H1 (cell line): ENCODE data around the gene SVIL. TPM values are rescaled to one million over a fixed set of nuclear protein-coding genes. Genes with fewer than 3 reads are reported as not detected.

Source experiments
- CTCF ChIA-PET: fragments of 300-600 bp; sonication (Branson Sonifier 250); formaldehyde crosslinking; loops from one replicate; lab custom pipeline; 2021; ENCODE audit not compliant: partially characterized antibody; lab: Charles Lee
- POLR2A ChIA-PET: fragments of 300-600 bp; sonication (Branson Sonifier 250); formaldehyde crosslinking; loops from one replicate; lab custom pipeline; 2021; ENCODE audit warnings: inconsistent platforms; ENCODE audit not compliant: partially characterized antibody; lab: Charles Lee
- DNase-seq, 2 experiments: peaks; one replicate each; pipeline versions ENCODE4 v3.0.0 to v3.0.0-alpha.2; 2010 to 2022; ENCODE audit warnings: low spot score in 2 of 2, low read depth in 1 of 2, mixed read lengths in 1 of 2
- FAIRE-seq: peaks from 2 replicates; lab custom pipeline; 2011; peaks lifted over from hg19 to GRCh38; lab: Jason Lieb, UNC
- H2AFZ ChIP-seq: 2 replicates; pipeline ENCODE4 v1.8.1; 2012; ENCODE audit warnings: low read length, inconsistent platforms
- H2AK5ac ChIP-seq: 2 replicates; pipeline ENCODE4 v1.6.1; 2013; ENCODE audit warnings: low read depth, low read length
- H2BK120ac ChIP-seq: replicated peaks from 2 replicates; pipeline ENCODE3; 2013; ENCODE audit warnings: low read depth, low read length, inconsistent platforms
- H2BK12ac ChIP-seq: 2 replicates; pipeline ENCODE4 v1.6.1; 2013; ENCODE audit warnings: low read depth, low read length
- H2BK15ac ChIP-seq: 2 replicates; pipeline ENCODE4 v1.6.1; 2013; ENCODE audit warnings: low read length
- H2BK20ac ChIP-seq: 2 replicates; pipeline ENCODE4 v1.6.1; 2013; ENCODE audit warnings: low read length
- H2BK5ac ChIP-seq: 2 replicates; pipeline ENCODE4 v1.6.1; 2013; ENCODE audit warnings: low read depth, low read length
- H3K14ac ChIP-seq: 2 replicates; pipeline ENCODE4 v1.6.1; 2013; ENCODE audit warnings: inconsistent platforms; ENCODE audit not compliant: insufficient read length
- H3K18ac ChIP-seq: 2 replicates; pipeline ENCODE4 v1.6.1; 2013; ENCODE audit warnings: low read length; ENCODE audit errors: extremely low read depth
- H3K23ac ChIP-seq: 2 replicates; pipeline ENCODE4 v1.6.1; 2013; ENCODE audit warnings: inconsistent platforms; ENCODE audit not compliant: insufficient read length
- H3K23me2 ChIP-seq: 2 replicates; pipeline ENCODE4 v1.6.1; 2013; ENCODE audit warnings: low read depth, low read length
- H3K27ac ChIP-seq: 2 replicates; pipeline ENCODE4 v1.6.1; 2011; ENCODE audit warnings: low read depth, low read length, inconsistent platforms
- H3K27me3 ChIP-seq, 4 experiments: replicated peaks in 1 of 4; 1 replicate in 1 of 4; 2 replicates in 3 of 4; pipeline versions ENCODE4 v1.6.1 to v1.8.1; 2011 to 2013; ENCODE audit warnings: low read length in 3 of 4, mild to moderate bottlenecking in 3 of 4, inconsistent platforms in 2 of 4, mixed read lengths in 2 of 4, moderate library complexity in 1 of 4; ENCODE audit not compliant: control insufficient read depth in 3 of 4, insufficient read depth in 3 of 4; ENCODE audit errors: extremely low read depth in 1 of 4
- H3K36me3 ChIP-seq, 4 experiments: 2 replicates each; pipeline versions ENCODE4 v1.6.1 to v1.8.1; 2011 to 2013; ENCODE audit warnings: mild to moderate bottlenecking in 4 of 4, low read length in 3 of 4, moderate library complexity in 2 of 4, control low read depth in 1 of 4, inconsistent platforms in 1 of 4; ENCODE audit not compliant: insufficient read depth in 4 of 4, control insufficient read depth in 2 of 4
- H3K4ac ChIP-seq: replicated peaks from 2 replicates; pipeline ENCODE3; 2013; ENCODE audit warnings: low read length, low read depth, mixed read lengths, inconsistent platforms; ENCODE audit not compliant: insufficient read length
- H3K4me1 ChIP-seq, 4 experiments: replicated peaks in 1 of 4; 1 replicate in 1 of 4; 2 replicates in 3 of 4; pipeline versions ENCODE4 v1.6.1 to v1.8.1; 2011 to 2013; ENCODE audit warnings: low read length in 3 of 4, inconsistent platforms in 2 of 4, mixed read lengths in 1 of 4; ENCODE audit not compliant: insufficient read depth in 4 of 4, control insufficient read depth in 3 of 4
- H3K4me2 ChIP-seq, 2 experiments: 2 replicates each; pipeline versions ENCODE4 v1.6.1 to v1.8.1; 2011 to 2013; ENCODE audit warnings: low read depth in 2 of 2, low read length in 2 of 2, control low read depth in 1 of 2, inconsistent platforms in 1 of 2, mild to moderate bottlenecking in 1 of 2; ENCODE audit not compliant: insufficient read depth in 1 of 2
- H3K4me3 ChIP-seq, 4 experiments: fragments of 200-600, 300-600 bp in 1 of 4; sonication (generic), shearing (Covaris generic), sonication (Bioruptor Twin) in 1 of 4; 2 replicates each; pipeline versions ENCODE4 v1.5.1 to v1.8.1; 2011 to 2016; ENCODE audit warnings: low read length in 4 of 4, low read depth in 3 of 4, control low read depth in 2 of 4, inconsistent platforms in 2 of 4, mild to moderate bottlenecking in 2 of 4, mixed read lengths in 1 of 4, moderate library complexity in 1 of 4; ENCODE audit not compliant: insufficient read depth in 2 of 4; ENCODE audit errors: extremely low read depth in 1 of 4
- H3K56ac ChIP-seq: replicated peaks from 2 replicates; pipeline ENCODE3; 2013; ENCODE audit warnings: low read depth, mild to moderate bottlenecking, mixed read lengths, low read length, inconsistent platforms; ENCODE audit not compliant: insufficient read length
- H3K79me1 ChIP-seq: 2 replicates; pipeline ENCODE4 v1.6.1; 2013; ENCODE audit warnings: low read depth, low read length, control low read depth
- H3K79me2 ChIP-seq, 2 experiments: 2 replicates each; pipeline versions ENCODE4 v1.6.1 to v1.8.1; 2012 to 2013; ENCODE audit warnings: low read length in 2 of 2, mild to moderate bottlenecking in 2 of 2, inconsistent platforms in 1 of 2; ENCODE audit not compliant: insufficient read depth in 2 of 2, control insufficient read depth in 1 of 2
- H3K9ac ChIP-seq, 4 experiments: replicated peaks in 1 of 4; 1 replicate in 1 of 4; 2 replicates in 3 of 4; pipeline versions ENCODE4 v1.6.1 to v1.8.1; 2011 to 2013; ENCODE audit warnings: low read depth in 3 of 4, low read length in 3 of 4, control low read depth in 2 of 4, mild to moderate bottlenecking in 2 of 4, moderate library complexity in 2 of 4, inconsistent platforms in 1 of 4; ENCODE audit errors: extremely low read depth in 1 of 4
- H3K9me3 ChIP-seq, 2 experiments: 2 replicates each; pipeline versions ENCODE4 v1.6.1 to v1.8.1; 2012 to 2013; ENCODE audit warnings: mild to moderate bottlenecking in 2 of 2, moderate library complexity in 2 of 2, control low read depth in 1 of 2, inconsistent platforms in 1 of 2, low read depth in 1 of 2, low read length in 1 of 2, mixed read lengths in 1 of 2; ENCODE audit not compliant: insufficient read depth in 2 of 2
- H4K20me1 ChIP-seq, 2 experiments: replicated peaks in 1 of 2; 2 replicates each; pipeline versions ENCODE3 to v1.8.1; 2011 to 2013; ENCODE audit warnings: inconsistent platforms in 2 of 2, low read length in 2 of 2, mild to moderate bottlenecking in 1 of 2; ENCODE audit not compliant: insufficient read depth in 2 of 2, control insufficient read depth in 1 of 2
- H4K5ac ChIP-seq: 2 replicates; pipeline ENCODE4 v1.6.1; 2013; ENCODE audit warnings: low read length, low read depth, mixed read lengths, inconsistent platforms; ENCODE audit not compliant: insufficient read length
- H4K8ac ChIP-seq: 2 replicates; pipeline ENCODE4 v1.8.0; 2013; ENCODE audit warnings: mild to moderate bottlenecking, moderate library complexity, low read length, inconsistent platforms; ENCODE audit not compliant: insufficient read depth; ENCODE audit errors: extremely low read depth
- H4K91ac ChIP-seq: replicated peaks from 2 replicates; pipeline ENCODE3; 2013; ENCODE audit warnings: low read length, mixed read lengths, inconsistent platforms; ENCODE audit not compliant: insufficient read length
- JUN ChIP-seq: IDR thresholded peaks from 2 replicates; pipeline ENCODE4 v1.6.1; 2011; ENCODE audit warnings: low read depth, mild to moderate bottlenecking, improper control_type of control experiment, low read length
- TAF1 ChIP-seq: IDR thresholded peaks from 2 replicates; pipeline ENCODE4 v1.6.1; 2011; ENCODE audit warnings: mild to moderate bottlenecking, low read depth, low read length
- ZNF274 ChIP-seq: IDR thresholded peaks from 2 replicates; pipeline ENCODE4 v1.7.0; 2012; ENCODE audit warnings: low read length, borderline replicate concordance; ENCODE audit errors: extremely low read depth
- WGBS, 2 experiments: shearing (Covaris generic) in 1 of 2; methylation state at CpG; one replicate each; pipeline versions ENCODE4 v1.1.6 to v1.1.7; 2013 to 2015; ENCODE audit warnings: low lambda C conversion rate in 2 of 2, mixed read lengths in 2 of 2, inconsistent platforms in 1 of 2, low coverage in 1 of 2, missing lambda C conversion rate in 1 of 2; ENCODE audit not compliant: insufficient replicate concordance in 2 of 2, insufficient coverage in 1 of 2, insufficient read length in 1 of 2; ENCODE audit errors: extremely low coverage in 1 of 2, missing lambda C conversion rate in 1 of 2; 5-methylcytosine and 5-hydroxymethylcytosine counted together
- polyA plus RNA-seq, 7 experiments: library from polyadenylated mRNA; depleted of rRNA in 3 of 7; stranded (reverse) in 5 of 7; unstranded in 2 of 7; fragments of >200 nt in 5 of 7; fragments of 200-250 nt in 2 of 7; gene quantifications; 1 replicate in 5 of 7; 2 replicates in 1 of 7; 4 replicates in 1 of 7; pipeline versions ENCODE4 v1.2.1 to v1.2.3, GENCODE V29; 2011 to 2013; ENCODE audit warnings: missing spikeins in 2 of 7, mixed read lengths in 2 of 7
- total RNA-seq: library from RNA; stranded (reverse); fragmentation: NEBNext Ultra II Directional; extraction: Animal tissue kit (Norgen Biotek cat#: 25700); gene quantifications from 2 replicates; pipeline ENCODE4 v1.2.1, GENCODE V29; 2021
- TF ChIP-seq, protein P1 (sequence below): IDR thresholded peaks from 2 replicates; pipeline ENCODE4 v1.6.1; 2011; ENCODE audit warnings: low read length, improper control_type of control experiment

Gene SVIL
- total and polyA plus RNA-seq, 2 of the 8 experiments (the other 6 are each of a cell fraction or from before 2014, with no cell fraction given): 4.7 to 15.4 TPM

DNA sequence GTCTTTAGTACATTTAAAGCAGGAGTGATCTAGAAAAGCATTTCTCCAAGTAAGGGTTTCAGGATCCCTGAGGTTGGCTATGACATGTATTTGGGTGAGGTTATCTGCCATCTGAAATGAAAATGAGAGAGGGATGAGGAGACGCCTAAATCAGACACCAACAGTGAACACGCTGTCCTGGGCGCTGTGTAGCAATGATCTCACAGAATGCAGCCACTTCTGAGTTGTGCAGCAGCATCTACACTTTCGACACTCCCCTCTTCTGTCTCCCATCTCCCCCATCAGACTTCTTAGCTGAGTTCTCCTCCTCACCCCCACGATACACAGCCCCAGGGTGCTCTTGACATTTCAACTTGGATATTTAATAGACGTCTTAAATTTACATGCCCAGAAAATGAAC, 95.4 kb downstream of the SVIL start:
- Histone ChIP-seq H3K4ac (no peak overlapping the region), H2BK15ac (no peak overlapping the region), H3K14ac (no peak overlapping the region), H3K27ac (no peak overlapping the region), H4K5ac (no peak overlapping the region), H3K4me1 (peaks cover 1 to 7% (median 3%) of the 10 kb centered on the region in 4 experiments; a peak in 2 of 7 replicates), H3K9me3 (no peaks in the 10 kb centered on the region), H2BK20ac (no peak overlapping the region), H3K27me3 (no peaks in the 10 kb centered on the region), H2BK5ac (no peak overlapping the region), H3K56ac (no peak overlapping the region), H3K79me1 (no peaks in the 10 kb centered on the region), H3K23ac (no peak overlapping the region), H2BK12ac (no peak overlapping the region), H4K91ac (no peak overlapping the region), H3K18ac (no peak overlapping the region), H4K20me1 (peaks cover 0 to 2% of the 10 kb centered on the region in 2 experiments), H2AK5ac (no peak overlapping the region), H3K36me3 (no peaks in the 10 kb centered on the region), H3K79me2 (no peaks in the 10 kb centered on the region), H3K4me3 (no peak overlapping the region), H2AFZ (no peak overlapping the region), H2BK120ac (no peak overlapping the region), H3K23me2 (no peaks in the 10 kb centered on the region), H3K9ac (no peak overlapping the region), H4K8ac (no peak overlapping the region), H3K4me2 (no peak overlapping the region)
- FAIRE-seq: no peak
- ChIA-PET CTCF (no interaction called here), POLR2A (interaction anchor here (0.7 kb wide), 1 partner anchor 592 kb away, joined by 3 read pairs; no protein-coding TSS in a partner anchor)
- DNase-seq: no peak
- 84% methylated on average over 6 of the region's 6 CpGs; no CpG with 5 or more reads in 1 of the 2 experiments for WGBS, 2 experiments
- no peak for TF ChIP-seq ZNF274
- no peak for TF ChIP-seq JUN
- TF ChIP-seq TAF1: no peak
- TF ChIP-seq, protein P1, sequence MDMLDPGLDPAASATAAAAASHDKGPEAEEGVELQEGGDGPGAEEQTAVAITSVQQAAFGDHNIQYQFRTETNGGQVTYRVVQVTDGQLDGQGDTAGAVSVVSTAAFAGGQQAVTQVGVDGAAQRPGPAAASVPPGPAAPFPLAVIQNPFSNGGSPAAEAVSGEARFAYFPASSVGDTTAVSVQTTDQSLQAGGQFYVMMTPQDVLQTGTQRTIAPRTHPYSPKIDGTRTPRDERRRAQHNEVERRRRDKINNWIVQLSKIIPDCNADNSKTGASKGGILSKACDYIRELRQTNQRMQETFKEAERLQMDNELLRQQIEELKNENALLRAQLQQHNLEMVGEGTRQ: no peak
